Measurements from ENCODE around the gene TBCA. TPM values are rescaled to one million over a fixed set of nuclear protein-coding genes. Genes with fewer than 3 reads are reported as not detected.

TBCA gene
- total and polyA plus RNA-seq, 4 donors: 122 to 248 (median 154) TPM

GRCh38 chr5:77734885-77735284 is 41.3 kb downstream of the TBCA start:
- no peak for TF ChIP-seq CTCF (IDR thresholded peaks at IDR 0.05; ENCODE audit: control extremely low read depth, extremely low read depth)
- Histone ChIP-seq H3K36me3 (ENCODE audit: control insufficient read depth in 4 of 4, insufficient read depth in 4 of 4, low read length in 4 of 4) (peaks cover 0 to 11% (median 0%) of the 10 kb centered on the region in 4 donors), H3K27ac (ENCODE audit: low read depth in 1 of 2, low read length in 1 of 2) (no peak overlapping the region), H3K9me3 (ENCODE audit: control insufficient read depth in 4 of 4, insufficient read depth in 3 of 4, low read length in 3 of 4) (peaks cover 0 to 7% (median 0%) of the 10 kb centered on the region in 4 donors), H3K4me1 (ENCODE audit: control insufficient read depth in 5 of 5, insufficient read depth in 5 of 5, low read length in 5 of 5) (peaks cover 0 to 7% (median 0%) of the 10 kb centered on the region in 5 donors), H3K4me3 (no peak overlapping the region), H3K27me3 (ENCODE audit: control insufficient read depth in 3 of 3, insufficient read depth in 3 of 3, low read length in 2 of 3) (no peaks in the 10 kb centered on the region), H3K9ac (ENCODE audit: insufficient read depth in 1 of 2, low read length in 2 of 2) (no peak overlapping the region)
- ATAC-seq (ENCODE audit: insufficient read depth, low FRiP score) (no peak), DNase-seq (no peak)
- 95 to 98% methylated on average over 2 of the region's 2 CpGs for WGBS, 2 donors

- DNase-seq (no peak), ATAC-seq (ENCODE audit: insufficient read depth, low FRiP score) (no peak)
- H3K27ac ChIP-seq (ENCODE audit: low read depth in 1 of 2, low read length in 1 of 2): no peak overlapping the region
- H3K9me3 ChIP-seq (ENCODE audit: control insufficient read depth in 4 of 4, insufficient read depth in 3 of 4, low read length in 3 of 4): peaks cover 0 to 7% (median 0%) of the 10 kb centered on the region in 4 donors
- peaks cover 0 to 5% (median 0%) of the 10 kb centered on the region in 5 donors for H3K4me1 ChIP-seq (ENCODE audit: control insufficient read depth in 5 of 5, insufficient read depth in 5 of 5, low read length in 5 of 5)
- H3K4me3 ChIP-seq: no peak overlapping the region
- H3K27me3 ChIP-seq (ENCODE audit: control insufficient read depth in 3 of 3, insufficient read depth in 3 of 3, low read length in 2 of 3): no peaks in the 10 kb centered on the region
- no peak for TF ChIP-seq CTCF (IDR thresholded peaks at IDR 0.05; ENCODE audit: control extremely low read depth, extremely low read depth)
- H3K36me3 ChIP-seq (ENCODE audit: control insufficient read depth in 4 of 4, insufficient read depth in 4 of 4, low read length in 4 of 4): peaks cover 0 to 11% (median 0%) of the 10 kb centered on the region in 4 donors
- H3K9ac ChIP-seq (ENCODE audit: insufficient read depth in 1 of 2, low read length in 2 of 2): no peak overlapping the region
- 89 to 90% methylated on average over 3 of the region's 3 CpGs for WGBS, 2 donors
Measured at GRCh38 chr5:77733130-77733529, 43.0 kb downstream of the TBCA start.

- Histone ChIP-seq H3K9me3 (ENCODE audit: control insufficient read depth in 4 of 4, insufficient read depth in 3 of 4, low read length in 3 of 4) (no peaks in the 10 kb centered on the region), H3K36me3 (ENCODE audit: control insufficient read depth in 4 of 4, insufficient read depth in 4 of 4, low read length in 4 of 4) (peaks cover 0 to 2% (median 0%) of the 10 kb centered on the region in 4 donors), H3K4me3 (no peak overlapping the region), H3K4me1 (ENCODE audit: control insufficient read depth in 5 of 5, insufficient read depth in 5 of 5, low read length in 5 of 5) (peaks cover 0 to 3% (median 0%) of the 10 kb centered on the region in 5 donors), H3K27ac (ENCODE audit: low read depth in 1 of 2, low read length in 1 of 2) (no peak overlapping the region), H3K9ac (ENCODE audit: insufficient read depth in 1 of 2, low read length in 2 of 2) (no peak overlapping the region), H3K27me3 (ENCODE audit: control insufficient read depth in 3 of 3, insufficient read depth in 3 of 3, low read length in 2 of 3) (no peaks in the 10 kb centered on the region)
- ATAC-seq (ENCODE audit: insufficient read depth, low FRiP score) (no peak), DNase-seq (no peak)
- TF ChIP-seq CTCF (IDR thresholded peaks at IDR 0.05; ENCODE audit: control extremely low read depth, extremely low read depth): no peak
- WGBS, 2 donors: 73 to 82% methylated on average over 3 of the region's 3 CpGs
Measured at GRCh38 chr5:77727190-77727589, 48.9 kb downstream of the TBCA start.

GRCh38 chr5:77725616-77726015 is 50.5 kb downstream of the TBCA start:
- H3K4me3 ChIP-seq: no peak overlapping the region
- H3K9ac ChIP-seq (ENCODE audit: insufficient read depth in 1 of 2, low read length in 2 of 2): no peak overlapping the region
- no peaks in the 10 kb centered on the region for H3K9me3 ChIP-seq (ENCODE audit: control insufficient read depth in 4 of 4, insufficient read depth in 3 of 4, low read length in 3 of 4)
- H3K27ac ChIP-seq (ENCODE audit: low read depth in 1 of 2, low read length in 1 of 2): no peak overlapping the region
- WGBS, 2 donors: 89 to 95% methylated on average over 7 of the region's 7 CpGs
- no peaks in the 10 kb centered on the region for H3K27me3 ChIP-seq (ENCODE audit: control insufficient read depth in 3 of 3, insufficient read depth in 3 of 3, low read length in 2 of 3)
- H3K4me1 ChIP-seq (ENCODE audit: control insufficient read depth in 5 of 5, insufficient read depth in 5 of 5, low read length in 5 of 5): peaks cover 0 to 3% (median 0%) of the 10 kb centered on the region in 5 donors
- DNase-seq (no peak), ATAC-seq (ENCODE audit: insufficient read depth, low FRiP score) (no peak)
- peaks cover 0 to 2% (median 0%) of the 10 kb centered on the region in 4 donors for H3K36me3 ChIP-seq (ENCODE audit: control insufficient read depth in 4 of 4, insufficient read depth in 4 of 4, low read length in 4 of 4)
- no peak for TF ChIP-seq CTCF (IDR thresholded peaks at IDR 0.05; ENCODE audit: control extremely low read depth, extremely low read depth)

Data from lung (tissue), 12 donors.